Stomach (tissue), 9 donors: ENCODE results near the gene HNF1B. TPM values are rescaled to one million over a fixed set of nuclear protein-coding genes. Genes with fewer than 3 reads are reported as not detected.

Experiments
- DNase-seq, 2 donors: peaks; one replicate each; pipeline versions ENCODE4 v3.0.0 to v3.0.0-alpha.2; 2013 to 2019
- H3K27ac ChIP-seq, 5 donors: fragments of 200-600 bp in 4 of 5; sonication (generic) in 4 of 5; one replicate each; pipeline ENCODE4 v1.5.1; 2013 to 2019; ENCODE audit warnings: mild to moderate bottlenecking in 1 of 5, moderate library complexity in 1 of 5
- H3K27me3 ChIP-seq, 3 donors: fragments of 200-600 bp; sonication (generic); one replicate each; pipeline ENCODE4 v1.5.1; 2017 to 2019; ENCODE audit warnings: mixed run types in 1 of 3
- H3K36me3 ChIP-seq, 4 donors: fragments of 200-600 bp; sonication (generic); 1 replicate in 3 of 4; 2 replicates in 1 of 4; pipeline ENCODE4 v1.5.1; 2016 to 2019
- H3K4me1 ChIP-seq, 4 donors: fragments of 200-600 bp; sonication (generic); one replicate each; pipeline ENCODE4 v1.5.1; 2016 to 2019
- H3K4me3 ChIP-seq, 4 donors: fragments of 200-600 bp; sonication (generic) in 3 of 4; one replicate each; pipeline ENCODE4 v1.5.1; 2016 to 2019; ENCODE audit warnings: mild to moderate bottlenecking in 1 of 4
- H3K9me3 ChIP-seq, 4 donors: fragments of 200-600 bp; sonication (generic); one replicate each; pipeline ENCODE4 v1.5.1; 2016 to 2019
- EP300 ChIP-seq: sonication (generic); formaldehyde crosslinking; IDR thresholded peaks from one replicate; pipeline ENCODE4 v1.6.1; 2017; ENCODE audit warnings: antibody characterized with exemption
- POLR2A ChIP-seq, 4 donors: fragments of 450-650 bp; IDR thresholded peaks; one replicate each; pipeline ENCODE4 v1.6.1; 2016; ENCODE audit warnings: antibody characterized with exemption in 4 of 4, control low read depth in 2 of 4, mild to moderate bottlenecking in 1 of 4, moderate library complexity in 1 of 4
- POLR2AphosphoS5 ChIP-seq, 3 donors: sonication (generic); formaldehyde crosslinking; IDR thresholded peaks; one replicate each; pipeline ENCODE4 v1.6.1; 2016; ENCODE audit warnings: antibody characterized with exemption in 3 of 3
- WGBS, 5 donors: extraction: QIAGEN DNeasy Blood & Tissue Kit in 3 of 5; methylation state at CpG; one replicate each; pipeline versions ENCODE4 v1.1.5 to v1.1.7; 2013 to 2018; 5-methylcytosine and 5-hydroxymethylcytosine counted together
- intact Hi-C: fragments of 100-400 bp; cut with DNase I; formaldehyde crosslinking; loops from one replicate; pipeline ENCODE4 v1.15.1; 2023; ENCODE audit warnings: low total_unique reads
- polyA plus RNA-seq, 3 donors: library from polyadenylated mRNA; stranded (reverse); fragments of 200-250 nt; gene quantifications; one replicate each; pipeline ENCODE4 v1.2.3, GENCODE V29; 2013
- total RNA-seq, 5 donors: library from RNA; depleted of rRNA; stranded (reverse); fragments of >200 nt; gene quantifications; one replicate each; pipeline versions ENCODE4 v1.1.0 to v1.2.3, GENCODE V29; 2014 to 2016
- TF ChIP-seq, protein P1 (sequence below), 7 experiments: fragments of 450-650 bp in 4 of 7; fragments of 200-600 bp in 3 of 7; sonication (generic) in 3 of 7; IDR thresholded peaks; one replicate each; pipeline ENCODE4 v1.5.1; 2016 to 2019; ENCODE audit warnings: antibody characterized with exemption in 7 of 7, control low read depth in 2 of 7, mild to moderate bottlenecking in 1 of 7
- donor health status: healthy with polysubstance abuse.
- donor health status: Bipolar disorder and iron deficiency.
- donor health status: healthy.

Gene HNF1B
- total and polyA plus RNA-seq, 8 donors, result 0.58 to 19.2 (median 7.0) TPM

DNA sequence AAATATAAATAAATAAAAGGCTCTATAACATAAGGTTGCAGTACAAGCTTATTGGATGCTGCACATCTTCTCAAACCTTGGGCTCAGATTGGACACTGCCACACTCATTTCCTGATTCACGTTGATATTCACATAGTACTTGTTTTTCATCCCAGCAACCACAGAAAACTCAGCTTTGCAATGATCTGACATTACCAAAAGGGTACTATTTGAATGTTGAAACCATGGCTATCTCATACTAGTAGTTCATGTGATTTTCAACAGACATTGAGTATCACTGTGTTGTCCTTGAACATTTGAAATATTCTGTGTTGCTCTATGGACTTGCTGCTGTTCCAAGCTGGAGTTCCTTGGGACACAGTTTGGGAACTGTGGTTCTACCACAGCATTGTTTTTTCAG lies 87.7 kb downstream of the HNF1B start:
- Histone ChIP-seq H3K4me3 (no peak overlapping the region), H3K9me3 (no peaks in the 10 kb centered on the region), H3K27me3 (peaks cover 0 to 2% (median 0%) of the 10 kb centered on the region in 3 donors), H3K27ac (no peak overlapping the region), H3K36me3 (no peaks in the 10 kb centered on the region), H3K4me1 (no peaks in the 10 kb centered on the region)
- 65 to 91% (median 77%) methylated on average over 1 of the region's 1 CpG for WGBS, 5 donors
- TF ChIP-seq POLR2A (IDR thresholded peaks at IDR 0.05) (no peak), EP300 (no peak), POLR2AphosphoS5 (IDR thresholded peaks at IDR 0.05) (no peak)
- TF ChIP-seq, protein P1, sequence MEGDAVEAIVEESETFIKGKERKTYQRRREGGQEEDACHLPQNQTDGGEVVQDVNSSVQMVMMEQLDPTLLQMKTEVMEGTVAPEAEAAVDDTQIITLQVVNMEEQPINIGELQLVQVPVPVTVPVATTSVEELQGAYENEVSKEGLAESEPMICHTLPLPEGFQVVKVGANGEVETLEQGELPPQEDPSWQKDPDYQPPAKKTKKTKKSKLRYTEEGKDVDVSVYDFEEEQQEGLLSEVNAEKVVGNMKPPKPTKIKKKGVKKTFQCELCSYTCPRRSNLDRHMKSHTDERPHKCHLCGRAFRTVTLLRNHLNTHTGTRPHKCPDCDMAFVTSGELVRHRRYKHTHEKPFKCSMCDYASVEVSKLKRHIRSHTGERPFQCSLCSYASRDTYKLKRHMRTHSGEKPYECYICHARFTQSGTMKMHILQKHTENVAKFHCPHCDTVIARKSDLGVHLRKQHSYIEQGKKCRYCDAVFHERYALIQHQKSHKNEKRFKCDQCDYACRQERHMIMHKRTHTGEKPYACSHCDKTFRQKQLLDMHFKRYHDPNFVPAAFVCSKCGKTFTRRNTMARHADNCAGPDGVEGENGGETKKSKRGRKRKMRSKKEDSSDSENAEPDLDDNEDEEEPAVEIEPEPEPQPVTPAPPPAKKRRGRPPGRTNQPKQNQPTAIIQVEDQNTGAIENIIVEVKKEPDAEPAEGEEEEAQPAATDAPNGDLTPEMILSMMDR (IDR thresholded peaks at IDR 0.05), result no peak
- DNase-seq, result no peak
- intact Hi-C loops, result no loop called here

- Histone ChIP-seq H3K36me3 (no peaks in the 10 kb centered on the region), H3K9me3 (no peaks in the 10 kb centered on the region), H3K27ac (no peak overlapping the region), H3K4me3 (no peak overlapping the region), H3K27me3 (peaks cover 0 to 18% (median 0%) of the 10 kb centered on the region in 3 donors), H3K4me1 (no peaks in the 10 kb centered on the region)
- no peak for TF ChIP-seq POLR2AphosphoS5 (IDR thresholded peaks at IDR 0.05)
- no peak for TF ChIP-seq EP300
- TF ChIP-seq, protein P1 (IDR thresholded peaks at IDR 0.05), result no peak
- TF ChIP-seq POLR2A (IDR thresholded peaks at IDR 0.05), result no peak
- no peak for DNase-seq
- intact Hi-C loops, result no loop called here
- 60 to 75% (median 69%) methylated on average over 2 of the region's 2 CpGs for whole genome bisulfite sequencing, 5 donors
Measured at GRCh38 chr17:37651849-37652248, 93.0 kb downstream of the HNF1B start.

DNA sequence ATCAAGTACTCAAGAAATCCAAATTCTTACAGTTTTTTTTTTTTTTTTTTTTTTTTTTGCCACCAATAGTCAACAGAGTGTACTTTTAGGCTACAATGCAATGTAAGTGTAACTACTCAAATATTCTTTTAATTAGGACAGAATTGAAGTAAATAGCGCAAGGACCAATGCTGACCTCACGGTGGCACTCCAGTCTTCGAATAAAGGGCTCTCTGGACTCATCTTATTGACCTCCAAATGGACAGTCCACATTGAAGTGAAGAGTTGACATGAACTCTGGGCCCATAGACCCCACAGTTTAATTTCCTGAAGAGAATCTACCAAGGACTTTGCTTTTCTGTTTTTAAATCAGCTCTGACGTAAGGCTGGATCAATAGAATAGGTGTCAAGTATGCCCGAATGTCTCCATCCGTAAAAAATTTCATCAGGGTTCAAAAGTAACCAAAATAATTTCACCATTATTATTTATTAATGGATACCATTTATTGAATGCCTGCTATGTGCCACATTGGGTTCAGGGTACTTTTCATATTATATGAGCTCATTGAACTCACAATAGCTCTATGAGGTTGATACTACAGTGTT lies 94.3 kb downstream of the HNF1B start:
- Histone ChIP-seq H3K4me1 (no peaks in the 10 kb centered on the region), H3K27me3 (peaks cover 0 to 18% (median 0%) of the 10 kb centered on the region in 3 donors), H3K36me3 (no peaks in the 10 kb centered on the region), H3K4me3 (no peak overlapping the region), H3K27ac (no peak overlapping the region), H3K9me3 (no peaks in the 10 kb centered on the region)
- peak in 1 of 2 donors; percentile 62 for DNase-seq
- intact Hi-C loops, result no loop called here
- TF ChIP-seq, protein P1 (IDR thresholded peaks at IDR 0.05), result peak in 2 of 7 experiments; percentile 20 to 23
- TF ChIP-seq EP300, result no peak
- WGBS, 5 donors, result 50 to 59% (median 55%) methylated on average over 6 of the region's 6 CpGs

GRCh38 chr17:37648555-37648954 lies 96.3 kb downstream of the HNF1B start:
- Histone ChIP-seq H3K27ac (peak overlapping the region in 2 of 5 donors; percentile 4 to 48), H3K4me3 (no peak overlapping the region), H3K36me3 (no peaks in the 10 kb centered on the region), H3K27me3 (peaks cover 0 to 23% (median 0%) of the 10 kb centered on the region in 3 donors), H3K9me3 (no peaks in the 10 kb centered on the region), H3K4me1 (peaks cover 3 to 11% (median 7%) of the 10 kb centered on the region in 4 donors)
- no peak for DNase-seq
- WGBS, 5 donors, result 25 to 38% (median 29%) methylated on average over 2 of the region's 2 CpGs
- intact Hi-C loops, result no loop called here
- TF ChIP-seq, protein P1 (IDR thresholded peaks at IDR 0.05), result no peak
- no peak for TF ChIP-seq POLR2AphosphoS5 (IDR thresholded peaks at IDR 0.05)
- no peak for TF ChIP-seq POLR2A (IDR thresholded peaks at IDR 0.05)
- TF ChIP-seq EP300, result no peak
